ENCODE results near the gene CAPS.
"Not testable (repeated sequence)": the region's sequence is repeated elsewhere in the genome, so short reads cannot be mapped to it uniquely, and the experiment has no call there.

The CAPS gene

GRCh38 chr19:5913739-5914357 lies at the start of gene CAPS:
Gene CAPS, plus strand, starts transcription at chr19:5914254. Its CDS starts 153 bp downstream, at chr19:5914407.
- DNase-seq, result no peak

- DNase-seq, result no peak
These were observed 49.1 kb upstream of the CAPS start for GRCh38 chr19:5864725-5865486.

GRCh38 chr19:5865772-5866171 lies 48.3 kb upstream of the CAPS start:
- no peak for DNase-seq

- DNase-seq, result no peak
These were observed 46.6 kb upstream of the CAPS start for GRCh38 chr19:5867201-5868136.

- DNase-seq, result no peak
These were observed 43.1 kb upstream of the CAPS start for GRCh38 chr19:5870986-5871394.

GRCh38 chr19:5873617-5874199 lies 40.3 kb upstream of the CAPS start:
- DNase-seq, result no peak

GRCh38 chr19:5874496-5874895 lies 39.6 kb upstream of the CAPS start:
- not testable (repeated sequence) for DNase-seq

- no peak for DNase-seq
These were observed 36.6 kb upstream of the CAPS start for GRCh38 chr19:5877427-5877826.

GRCh38 chr19:5877882-5878281 lies 36.2 kb upstream of the CAPS start:
- DNase-seq, result no peak

- no peak for DNase-seq
These were observed 33.9 kb upstream of the CAPS start for GRCh38 chr19:5880196-5880595.

GRCh38 chr19:5880604-5881078 lies 33.4 kb upstream of the CAPS start:
- DNase-seq, result peak; percentile 86

- DNase-seq, result no peak
These were observed 32.3 kb upstream of the CAPS start for GRCh38 chr19:5881543-5882299.

GRCh38 chr19:5882421-5882968 lies 31.6 kb upstream of the CAPS start:
- DNase-seq, result no peak

- not testable (repeated sequence) for DNase-seq
These were observed 30.7 kb upstream of the CAPS start for GRCh38 chr19:5883157-5883873.

- not testable (repeated sequence) for DNase-seq
These were observed 29.8 kb upstream of the CAPS start for GRCh38 chr19:5884065-5884811.

GRCh38 chr19:5889288-5889971 lies 24.6 kb upstream of the CAPS start:
- peak; percentile 21 for DNase-seq

- peak; percentile 18 for DNase-seq
These were observed 24.0 kb upstream of the CAPS start for GRCh38 chr19:5890099-5890498.

GRCh38 chr19:5891572-5891937 lies 22.5 kb upstream of the CAPS start:
- no peak for DNase-seq

GRCh38 chr19:5891938-5892771 lies 21.9 kb upstream of the CAPS start:
- peak; percentile 63 for DNase-seq
